Endodermal cell (in vitro differentiated cells): ENCODE results near the gene PNKD. TPM values are rescaled to one million over a fixed set of nuclear protein-coding genes. Genes with fewer than 3 reads are reported as not detected.
A peak's percentile ranks its signal among the peaks of the same experiment; 100 is the strongest.

Experiments used
- DNase-seq: peaks from one replicate; pipeline ENCODE4 v3.0.0-alpha.2; 2017
- H3K27ac ChIP-seq: 2 replicates; pipeline ENCODE4 v1.5.1; 2013; ENCODE audit warnings: mild to moderate bottlenecking, low read depth, low read length, moderate library complexity
- H3K27me3 ChIP-seq: 2 replicates; pipeline ENCODE4 v1.6.1; 2013; ENCODE audit warnings: mild to moderate bottlenecking, low read length, moderate library complexity; ENCODE audit not compliant: insufficient read depth, control insufficient read depth, poor library complexity, severe bottlenecking
- H3K36me3 ChIP-seq: 2 replicates; pipeline ENCODE4 v1.7.0; 2013; ENCODE audit warnings: mild to moderate bottlenecking, low read length, moderate library complexity; ENCODE audit not compliant: control insufficient read depth, insufficient read depth
- H3K4me1 ChIP-seq: one replicate; pipeline ENCODE4 v1.7.0; 2013; ENCODE audit warnings: low read length; ENCODE audit not compliant: control insufficient read depth, insufficient read depth
- H3K4me3 ChIP-seq: 2 replicates; pipeline ENCODE4 v1.5.1; 2013; ENCODE audit warnings: mild to moderate bottlenecking, low read length, moderate library complexity
- H3K9ac ChIP-seq: 2 replicates; pipeline ENCODE4 v1.6.1; 2013; ENCODE audit warnings: mild to moderate bottlenecking, low read length, moderate library complexity; ENCODE audit not compliant: poor library complexity, severe bottlenecking; ENCODE audit errors: extremely low read depth
- H3K9me3 ChIP-seq: 2 replicates; pipeline ENCODE4 v1.6.1; 2013; ENCODE audit warnings: mild to moderate bottlenecking, low read length, moderate library complexity; ENCODE audit not compliant: control insufficient read depth
- H3K27ac Mint-ChIP-seq: 2 replicates; pipeline ENCODE4 v1.8.0; 2020; ENCODE audit warnings: mixed read lengths
- H3K27me3 Mint-ChIP-seq: 2 replicates; pipeline ENCODE4 v1.8.0; 2021; ENCODE audit warnings: mild to moderate bottlenecking, mixed read lengths; ENCODE audit not compliant: insufficient read depth
- H3K36me3 Mint-ChIP-seq: 2 replicates; pipeline ENCODE4 v1.8.0; 2020; ENCODE audit warnings: low read depth, mixed read lengths
- H3K4me1 Mint-ChIP-seq: 2 replicates; pipeline ENCODE4 v1.8.0; 2020; ENCODE audit warnings: mixed read lengths
- H3K4me3 Mint-ChIP-seq: 2 replicates; pipeline ENCODE4 v1.8.0; 2020; ENCODE audit warnings: mild to moderate bottlenecking, moderate library complexity, mixed read lengths
- H3K9me3 Mint-ChIP-seq: 2 replicates; pipeline ENCODE4 v1.8.0; 2020; ENCODE audit warnings: mild to moderate bottlenecking, mixed read lengths
- WGBS, 2 experiments: methylation state at CpG; one replicate each; pipeline versions ENCODE4 v1.1.5 to v1.1.7; 2013; ENCODE audit warnings: missing lambda C conversion rate in 2 of 2, mixed read lengths in 1 of 2; ENCODE audit not compliant: insufficient coverage in 1 of 2, insufficient read length in 1 of 2; 5-methylcytosine and 5-hydroxymethylcytosine counted together
- total RNA-seq, 2 donors: library from RNA; stranded (reverse); fragmentation: NEBNext Ultra II Directional in 1 of 2; extraction: Animal tissue kit (Norgen Biotek cat#: 25700) in 1 of 2; gene quantifications; 2 replicates in 1 of 2; 3 replicates in 1 of 2; pipeline ENCODE4 v1.2.1, GENCODE V29; 2021
- TF ChIP-seq, protein P1 (sequence below): fragments of 200-600 bp; sonication (generic); conservative IDR thresholded peaks from 2 replicates; pipeline ENCODE4 v1.5.0; 2021; ENCODE audit warnings: antibody characterized with exemption, mild to moderate bottlenecking

PNKD gene
- total RNA-seq, 2 donors from 2014 or later, result 33.9 to 39.6 TPM

DNA sequence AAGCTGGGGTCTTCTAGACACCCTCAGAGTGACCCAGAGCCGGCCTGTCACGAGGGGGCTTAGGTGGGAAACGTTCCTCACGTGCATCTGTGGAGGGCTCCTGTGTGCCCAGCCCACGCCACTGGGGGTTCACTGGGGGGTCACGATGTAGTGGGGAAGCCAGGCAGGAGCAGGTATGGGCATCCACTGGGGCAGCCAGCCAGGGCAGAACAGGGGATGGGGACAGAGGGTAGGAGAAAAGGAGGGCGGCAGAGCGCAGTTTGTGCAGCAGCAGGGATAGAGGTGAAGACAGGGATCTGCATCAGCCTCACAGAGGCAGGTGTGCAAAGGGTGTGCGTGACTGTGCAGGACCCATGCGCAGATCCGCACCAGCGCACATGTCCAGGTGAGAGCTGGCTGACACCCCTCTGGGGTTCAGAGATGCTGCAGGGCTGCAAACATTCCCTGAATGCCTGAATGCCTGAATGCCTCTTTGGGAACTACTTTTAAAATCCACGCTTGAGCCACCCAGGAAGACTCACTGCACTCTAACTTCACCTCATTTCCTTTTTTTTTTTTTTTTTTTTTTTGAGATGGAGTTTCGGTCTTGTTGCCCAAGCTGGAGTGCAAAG, 10.0 kb downstream of the PNKD start:
- Histone ChIP-seq H3K9me3 (no peaks in the 10 kb centered on the region), H3K27me3 (no peaks in the 10 kb centered on the region), H3K27ac (no peak overlapping the region), H3K4me1 (no peaks in the 10 kb centered on the region), H3K36me3 (peaks cover 35% of the 10 kb centered on the region), H3K4me3 (no peak overlapping the region), H3K9ac (no peak overlapping the region)
- TF ChIP-seq, protein P1, sequence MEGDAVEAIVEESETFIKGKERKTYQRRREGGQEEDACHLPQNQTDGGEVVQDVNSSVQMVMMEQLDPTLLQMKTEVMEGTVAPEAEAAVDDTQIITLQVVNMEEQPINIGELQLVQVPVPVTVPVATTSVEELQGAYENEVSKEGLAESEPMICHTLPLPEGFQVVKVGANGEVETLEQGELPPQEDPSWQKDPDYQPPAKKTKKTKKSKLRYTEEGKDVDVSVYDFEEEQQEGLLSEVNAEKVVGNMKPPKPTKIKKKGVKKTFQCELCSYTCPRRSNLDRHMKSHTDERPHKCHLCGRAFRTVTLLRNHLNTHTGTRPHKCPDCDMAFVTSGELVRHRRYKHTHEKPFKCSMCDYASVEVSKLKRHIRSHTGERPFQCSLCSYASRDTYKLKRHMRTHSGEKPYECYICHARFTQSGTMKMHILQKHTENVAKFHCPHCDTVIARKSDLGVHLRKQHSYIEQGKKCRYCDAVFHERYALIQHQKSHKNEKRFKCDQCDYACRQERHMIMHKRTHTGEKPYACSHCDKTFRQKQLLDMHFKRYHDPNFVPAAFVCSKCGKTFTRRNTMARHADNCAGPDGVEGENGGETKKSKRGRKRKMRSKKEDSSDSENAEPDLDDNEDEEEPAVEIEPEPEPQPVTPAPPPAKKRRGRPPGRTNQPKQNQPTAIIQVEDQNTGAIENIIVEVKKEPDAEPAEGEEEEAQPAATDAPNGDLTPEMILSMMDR, result no peak
- Mint-ChIP-seq H3K4me3 (no peak overlapping the region), H3K27me3 (no peaks in the 10 kb centered on the region), H3K4me1 (no peaks in the 10 kb centered on the region), H3K9me3 (no peaks in the 10 kb centered on the region), H3K36me3 (peaks cover 40% of the 10 kb centered on the region), H3K27ac (peak overlapping the region; percentile 7)
- no peak for DNase-seq
- 94 to 98% methylated on average over 6 to 14 of the region's 14 CpGs for WGBS, 2 experiments

DNA sequence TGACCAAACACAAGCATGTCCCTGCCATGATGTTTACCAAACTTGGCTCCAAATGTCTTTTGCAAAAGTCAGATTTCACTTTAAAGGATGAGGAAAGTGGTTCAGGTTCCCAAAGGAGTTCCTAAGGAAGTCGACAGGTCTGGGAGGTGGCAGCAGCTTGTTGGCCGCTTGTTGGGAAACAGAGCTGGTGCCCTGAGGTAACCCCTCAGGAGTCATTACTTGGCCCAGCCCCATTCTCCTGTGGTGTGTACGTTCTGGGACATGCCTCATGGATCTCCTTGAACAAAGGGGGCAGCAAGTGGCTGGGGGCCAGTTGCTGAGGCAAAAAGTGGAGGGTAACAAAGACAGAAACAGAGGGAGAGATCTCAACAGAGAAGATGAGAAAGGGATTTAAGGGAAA, 11.1 kb downstream of the PNKD start:
- Mint-ChIP-seq H3K27me3 (no peaks in the 10 kb centered on the region), H3K4me3 (no peak overlapping the region), H3K4me1 (peaks cover 10% of the 10 kb centered on the region), H3K9me3 (no peaks in the 10 kb centered on the region), H3K36me3 (peaks cover 33% of the 10 kb centered on the region), H3K27ac (no peak overlapping the region)
- Histone ChIP-seq H3K4me1 (peaks cover 5% of the 10 kb centered on the region), H3K9me3 (no peaks in the 10 kb centered on the region), H3K36me3 (peaks cover 26% of the 10 kb centered on the region), H3K27ac (no peak overlapping the region), H3K27me3 (no peaks in the 10 kb centered on the region), H3K4me3 (no peak overlapping the region), H3K9ac (no peak overlapping the region)
- TF ChIP-seq, protein P1, result no peak
- 90 to 100% methylated on average over 1 to 3 of the region's 3 CpGs for WGBS, 2 experiments
- no peak for DNase-seq

DNA sequence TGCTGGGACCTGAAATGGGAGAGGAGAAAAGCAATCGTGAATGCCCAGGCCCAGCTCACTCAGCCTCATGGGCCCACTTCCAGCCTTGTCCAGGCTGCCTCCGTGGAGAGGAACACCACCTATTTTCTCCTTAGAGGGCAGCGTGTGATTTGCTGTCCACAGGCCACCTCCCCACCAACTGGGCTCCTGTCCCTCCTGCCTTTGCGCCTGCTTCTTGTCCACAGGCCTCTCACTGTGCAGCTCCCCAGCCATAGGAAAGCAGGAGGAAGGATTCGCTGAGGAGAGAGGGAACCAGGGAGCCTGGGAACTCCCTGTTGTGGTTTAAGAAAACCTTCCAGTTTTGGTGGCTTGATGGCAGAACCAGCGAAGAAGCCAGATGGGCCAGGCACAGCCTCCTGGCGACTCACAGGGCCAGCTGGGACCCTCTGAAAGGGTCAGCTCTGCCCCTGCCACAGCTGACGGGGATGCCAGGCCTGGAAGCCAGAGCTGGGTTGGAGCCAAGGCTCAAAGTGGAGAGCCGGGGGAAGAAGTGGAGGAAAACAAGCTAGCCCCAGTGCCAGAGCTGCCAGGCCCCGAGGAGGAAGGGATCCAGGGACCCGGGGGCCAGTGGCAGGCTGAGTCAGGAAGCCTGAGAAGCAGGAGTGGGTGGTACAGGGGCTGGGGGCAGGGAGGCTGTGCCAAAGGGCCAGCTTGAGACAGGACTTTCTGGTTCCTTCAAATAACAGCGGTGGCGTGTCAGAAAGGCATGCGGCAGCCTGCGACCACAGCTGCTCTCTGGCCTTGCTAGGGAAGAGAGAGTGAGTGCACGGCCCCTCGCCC, 12.1 kb downstream of the PNKD start:
- Histone ChIP-seq H3K4me3 (no peak overlapping the region), H3K9me3 (no peaks in the 10 kb centered on the region), H3K27ac (no peak overlapping the region), H3K9ac (no peak overlapping the region), H3K4me1 (peaks cover 7% of the 10 kb centered on the region), H3K27me3 (no peaks in the 10 kb centered on the region), H3K36me3 (peaks cover 19% of the 10 kb centered on the region)
- no peaks in the 10 kb centered on the region for H3K27me3 Mint-ChIP-seq
- DNase-seq, result no peak
- TF ChIP-seq, protein P1, result no peak
- WGBS, 2 experiments, result 87 to 92% methylated on average over 9 to 17 of the region's 17 CpGs
- H3K36me3 Mint-ChIP-seq, result peaks cover 24% of the 10 kb centered on the region
- no peaks in the 10 kb centered on the region for H3K9me3 Mint-ChIP-seq
- H3K27ac Mint-ChIP-seq, result no peak overlapping the region
- no peak overlapping the region for H3K4me3 Mint-ChIP-seq
- H3K4me1 Mint-ChIP-seq, result peaks cover 19% of the 10 kb centered on the region
